ENCODE measurements around the gene GZMA.

Gene GZMA

GRCh38 chr5:55102348-55102747 lies at the start of gene GZMA:
GZMA (plus strand) TSS chr5:55102646; CDS start chr5:55102683, 37 bp downstream.
- in situ Hi-C loops (cut with MboI; ENCODE audit: low pct_unique_long_range_greater_than_20kb, low sequenced_read_pairs, unreplicated experiment) = no loop called here
- no peak for DNase-seq (ENCODE audit: low spot score)
- TF ChIP-seq CTCF (IDR thresholded peaks at IDR 0.05; ENCODE audit: extremely low read depth, insufficient read depth, missing control alignments) = no peak

GRCh38 chr5:55055183-55055582 lies 47.3 kb upstream of the GZMA start:
- no peak for TF ChIP-seq CTCF (IDR thresholded peaks at IDR 0.05; ENCODE audit: extremely low read depth, insufficient read depth, missing control alignments)
- in situ Hi-C loops (cut with MboI; ENCODE audit: low pct_unique_long_range_greater_than_20kb, low sequenced_read_pairs, unreplicated experiment) = no loop called here

GRCh38 chr5:55062039-55062779 lies 40.2 kb upstream of the GZMA start:
- in situ Hi-C loops (cut with MboI; ENCODE audit: low pct_unique_long_range_greater_than_20kb, low sequenced_read_pairs, unreplicated experiment) = no loop called here
- no peak for TF ChIP-seq CTCF (IDR thresholded peaks at IDR 0.05; ENCODE audit: extremely low read depth, insufficient read depth, missing control alignments)
- DNase-seq (ENCODE audit: low spot score) = no peak

More at GRCh38 chr5:55055183-55055582, 47.3 kb upstream of the GZMA start:
- DNase-seq (ENCODE audit: low spot score) = no peak

- no peak for TF ChIP-seq CTCF (IDR thresholded peaks at IDR 0.05; ENCODE audit: extremely low read depth, insufficient read depth, missing control alignments)
- DNase-seq (ENCODE audit: low spot score) = no peak
- in situ Hi-C loops (cut with MboI; ENCODE audit: low pct_unique_long_range_greater_than_20kb, low sequenced_read_pairs, unreplicated experiment) = no loop called here
Measured at GRCh38 chr5:55063220-55063863, 39.1 kb upstream of the GZMA start.

- TF ChIP-seq CTCF (IDR thresholded peaks at IDR 0.05; ENCODE audit: extremely low read depth, insufficient read depth, missing control alignments) = no peak
- in situ Hi-C loops (cut with MboI; ENCODE audit: low pct_unique_long_range_greater_than_20kb, low sequenced_read_pairs, unreplicated experiment) = no loop called here
- no peak for DNase-seq (ENCODE audit: low spot score)
Measured at GRCh38 chr5:55063899-55064298, 38.5 kb upstream of the GZMA start.

- TF ChIP-seq CTCF (IDR thresholded peaks at IDR 0.05; ENCODE audit: extremely low read depth, insufficient read depth, missing control alignments) = no peak
- in situ Hi-C loops (cut with MboI; ENCODE audit: low pct_unique_long_range_greater_than_20kb, low sequenced_read_pairs, unreplicated experiment) = no loop called here
- DNase-seq (ENCODE audit: low spot score) = no peak
Measured at GRCh38 chr5:55064523-55064922, 37.9 kb upstream of the GZMA start.
